Endothelial cell of umbilical vein (primary cell): ENCODE data around the gene SYNE1.

ENCODE experiments used
- CTCF ChIP-seq, 2 donors: IDR thresholded peaks; 1 replicate in 1 of 2; 2 replicates in 1 of 2; pipeline ENCODE4 v1.5.1; 2011; ENCODE audit warnings: low read length in 2 of 2, mild to moderate bottlenecking in 2 of 2, moderate library complexity in 2 of 2, control low read depth in 1 of 2, inconsistent platforms in 1 of 2, low read depth in 1 of 2; ENCODE audit not compliant: insufficient read depth in 1 of 2; ENCODE audit errors: extremely low read depth in 1 of 2
- MAX ChIP-seq: IDR thresholded peaks from 2 replicates; pipeline ENCODE4 v1.6.1; 2011; ENCODE audit not compliant: insufficient read depth, insufficient read length
- POLR2A ChIP-seq: IDR thresholded peaks from 2 replicates; pipeline ENCODE4 v1.6.1; 2012; ENCODE audit warnings: low read depth, mild to moderate bottlenecking, control low read depth, low read length
- POLR2AphosphoS5 ChIP-seq: IDR thresholded peaks from 2 replicates; pipeline ENCODE4 v1.6.1; 2012; ENCODE audit warnings: low read depth, mild to moderate bottlenecking, control low read depth, low read length, moderate library complexity; ENCODE audit not compliant: insufficient read depth

GRCh38 chr6:152595499-152595898, 41.7 kb downstream of the SYNE1 start:
- no peak for TF ChIP-seq POLR2AphosphoS5
- no peak for TF ChIP-seq POLR2A
- TF ChIP-seq CTCF (IDR thresholded peaks at IDR 0.05; ENCODE audit: extremely low read depth in 1 of 2, insufficient read depth in 1 of 2, low read depth in 1 of 2, low read length in 2 of 2): peak in 1 of 2 donors; percentile 62
- TF ChIP-seq MAX: no peak
